ENCODE measurements around the gene SPATA13.
"Not testable (repeated sequence)": the region's sequence is repeated elsewhere in the genome, so short reads cannot be mapped to it uniquely, and the experiment has no call there.

Gene SPATA13

GRCh38 chr13:24214528-24214927, 54.0 kb downstream of the SPATA13 start:
- Histone ChIP-seq H3K27me3 (ENCODE audit: low read depth, low read length) (no peaks in the 10 kb centered on the region), H3K4me1 (ENCODE audit: low read length) (peaks cover 41% of the 10 kb centered on the region), H3K27ac (ENCODE audit: low read length) (peak overlapping the region; percentile 72), H3K79me2 (ENCODE audit: low read length) (peaks cover 4% of the 10 kb centered on the region; the same call in 1 of the 2 replicates), H3K9ac (ENCODE audit: low read length) (peak overlapping the region; percentile 38), H3K9me3 (ENCODE audit: insufficient read depth, low read length) (no peaks in the 10 kb centered on the region), H3K36me3 (replicated peaks; ENCODE audit: low read depth, low read length) (no peaks in the 10 kb centered on the region), H3K4me3 (ENCODE audit: low read length) (peak overlapping the region; percentile 68), H4K20me1 (ENCODE audit: insufficient read depth, low read length) (0 out of 2 replicates have a peak, but pooled peaks cover 5% of the 10 kb centered on the region), H3K4me2 (ENCODE audit: low read length) (peak overlapping the region; percentile 86), H2AFZ (ENCODE audit: low read depth, low read length) (no peak overlapping the region)
- TF ChIP-seq CTCF (IDR thresholded peaks at IDR 0.05; ENCODE audit: low read depth, low read length) (no peak), EZH2phosphoT487 (IDR thresholded peaks at IDR 0.05; ENCODE audit: low read depth) (no peak)

- peak overlapping the region; percentile 68 for H3K4me3 ChIP-seq (ENCODE audit: low read length)
- H2AFZ ChIP-seq (ENCODE audit: low read depth, low read length) = no peak overlapping the region
- H3K4me1 ChIP-seq (ENCODE audit: low read length) = peaks cover 41% of the 10 kb centered on the region
- H3K9me3 ChIP-seq (ENCODE audit: insufficient read depth, low read length) = no peaks in the 10 kb centered on the region
- 0 out of 2 replicates have a peak, but pooled peaks cover 5% of the 10 kb centered on the region for H4K20me1 ChIP-seq (ENCODE audit: insufficient read depth, low read length)
- H3K9ac ChIP-seq (ENCODE audit: low read length) = peak overlapping the region; percentile 38
- TF ChIP-seq CTCF (IDR thresholded peaks at IDR 0.05; ENCODE audit: low read depth, low read length) (no peak), EZH2phosphoT487 (IDR thresholded peaks at IDR 0.05; ENCODE audit: low read depth) (no peak)
- peak overlapping the region; percentile 86 for H3K4me2 ChIP-seq (ENCODE audit: low read length)
- H3K36me3 ChIP-seq (replicated peaks; ENCODE audit: low read depth, low read length) = no peaks in the 10 kb centered on the region
- peak overlapping the region; percentile 72 for H3K27ac ChIP-seq (ENCODE audit: low read length)
- H3K79me2 ChIP-seq (ENCODE audit: low read length) = peaks cover 4% of the 10 kb centered on the region; the same call in 1 of the 2 replicates
- H3K27me3 ChIP-seq (ENCODE audit: low read depth, low read length) = no peaks in the 10 kb centered on the region
Measured at GRCh38 chr13:24215126-24215525, 54.6 kb downstream of the SPATA13 start.

- H3K36me3 ChIP-seq (replicated peaks; ENCODE audit: low read depth, low read length) = no peaks in the 10 kb centered on the region
- H3K9me3 ChIP-seq (ENCODE audit: insufficient read depth, low read length) = no peaks in the 10 kb centered on the region
- no peak overlapping the region for H3K9ac ChIP-seq (ENCODE audit: low read length)
- no peak overlapping the region for H2AFZ ChIP-seq (ENCODE audit: low read depth, low read length)
- peaks cover 45% of the 10 kb centered on the region for H3K4me1 ChIP-seq (ENCODE audit: low read length)
- 0 out of 2 replicates have a peak, but pooled peaks cover 5% of the 10 kb centered on the region for H4K20me1 ChIP-seq (ENCODE audit: insufficient read depth, low read length)
- H3K4me3 ChIP-seq (ENCODE audit: low read length) = peak overlapping the region; percentile 68
- peaks cover 4% of the 10 kb centered on the region; the same call in 1 of the 2 replicates for H3K79me2 ChIP-seq (ENCODE audit: low read length)
- H3K27me3 ChIP-seq (ENCODE audit: low read depth, low read length) = no peaks in the 10 kb centered on the region
- peak overlapping the region; percentile 86 for H3K4me2 ChIP-seq (ENCODE audit: low read length)
- H3K27ac ChIP-seq (ENCODE audit: low read length) = 0 out of 2 replicates have a peak overlapping the region, but pooled peaks have one; percentile 18
- TF ChIP-seq CTCF (IDR thresholded peaks at IDR 0.05; ENCODE audit: low read depth, low read length) = no peak
- TF ChIP-seq EZH2phosphoT487 (IDR thresholded peaks at IDR 0.05; ENCODE audit: low read depth) = no peak
Measured at GRCh38 chr13:24215732-24216131, 55.2 kb downstream of the SPATA13 start.

GRCh38 chr13:24216176-24216575, 55.7 kb downstream of the SPATA13 start:
- no peak overlapping the region for H3K4me3 ChIP-seq (ENCODE audit: low read length)
- no peak for TF ChIP-seq EZH2phosphoT487 (IDR thresholded peaks at IDR 0.05; ENCODE audit: low read depth)
- no peak for TF ChIP-seq CTCF (IDR thresholded peaks at IDR 0.05; ENCODE audit: low read depth, low read length)
- H3K9ac ChIP-seq (ENCODE audit: low read length) = no peak overlapping the region
- H3K4me2 ChIP-seq (ENCODE audit: low read length) = peak overlapping the region; percentile 86; the same call in 1 of the 2 replicates
- H2AFZ ChIP-seq (ENCODE audit: low read depth, low read length) = no peak overlapping the region
- no peaks in the 10 kb centered on the region for H3K36me3 ChIP-seq (replicated peaks; ENCODE audit: low read depth, low read length)
- H4K20me1 ChIP-seq (ENCODE audit: insufficient read depth, low read length) = 0 out of 2 replicates have a peak, but pooled peaks cover 5% of the 10 kb centered on the region
- no peaks in the 10 kb centered on the region for H3K9me3 ChIP-seq (ENCODE audit: insufficient read depth, low read length)
- no peaks in the 10 kb centered on the region for H3K27me3 ChIP-seq (ENCODE audit: low read depth, low read length)
- H3K4me1 ChIP-seq (ENCODE audit: low read length) = peaks cover 49% of the 10 kb centered on the region
- H3K27ac ChIP-seq (ENCODE audit: low read length) = no peak overlapping the region
- peaks cover 4% of the 10 kb centered on the region; the same call in 1 of the 2 replicates for H3K79me2 ChIP-seq (ENCODE audit: low read length)

- not testable (repeated sequence) for H3K4me2 ChIP-seq (ENCODE audit: low read length); H3K9me3 ChIP-seq (ENCODE audit: insufficient read depth, low read length); H3K27me3 ChIP-seq (ENCODE audit: low read depth, low read length); H3K4me3 ChIP-seq (ENCODE audit: low read length); H3K79me2 ChIP-seq (ENCODE audit: low read length); H3K36me3 ChIP-seq (replicated peaks; ENCODE audit: low read depth, low read length); H3K9ac ChIP-seq (ENCODE audit: low read length); H3K27ac ChIP-seq (ENCODE audit: low read length); H2AFZ ChIP-seq (ENCODE audit: low read depth, low read length); H4K20me1 ChIP-seq (ENCODE audit: insufficient read depth, low read length)
- peaks cover 50% of the 10 kb centered on the region for H3K4me1 ChIP-seq (ENCODE audit: low read length)
Measured at GRCh38 chr13:24216779-24217178, 56.3 kb downstream of the SPATA13 start.

Measured in OCI-LY3 (cell line).